Upper lobe of left lung (tissue), 4 donors: ENCODE measurements around the gene MGAT5B.

Experiments
- CTCF ChIP-seq, 6 experiments: fragments of 450-650 bp in 4 of 6; fragments of 200-600 bp in 2 of 6; sonication (generic) in 2 of 6; IDR thresholded peaks; one replicate each; pipeline ENCODE4 v1.5.1; 2016 to 2019; ENCODE audit warnings: antibody characterized with exemption in 6 of 6
- POLR2A ChIP-seq, 4 donors: fragments of 450-650 bp; IDR thresholded peaks; one replicate each; pipeline ENCODE4 v1.5.1; 2016 to 2017; ENCODE audit warnings: antibody characterized with exemption in 4 of 4, mild to moderate bottlenecking in 2 of 4
- POLR2AphosphoS5 ChIP-seq, 2 donors: sonication (generic); formaldehyde crosslinking; IDR thresholded peaks; one replicate each; pipeline ENCODE4 v1.5.1; 2017; ENCODE audit warnings: antibody characterized with exemption in 2 of 2

- TF ChIP-seq CTCF (IDR thresholded peaks at IDR 0.05), result no peak
- TF ChIP-seq POLR2AphosphoS5 (IDR thresholded peaks at IDR 0.05), result no peak
- TF ChIP-seq POLR2A (IDR thresholded peaks at IDR 0.05), result no peak
Measured at GRCh38 chr17:76938009-76938408, 69.8 kb downstream of the MGAT5B start.
